Measurements from ENCODE around the gene TRAPPC14. TPM values are rescaled to one million over a fixed set of nuclear protein-coding genes. Genes with fewer than 3 reads are reported as not detected.

Gene TRAPPC14
- total and polyA plus RNA-seq, 9 of the 15 experiments (the other 6 are each of a cell fraction or from before 2014, with no cell fraction given): 0.42 to 45.9 (median 18.2) TPM

- TF ChIP-seq ZNF318 (IDR thresholded peaks at IDR 0.05; ENCODE audit: borderline replicate concordance in 1 of 2, low read depth in 1 of 2) (no peak), KDM1A (IDR thresholded peaks at IDR 0.05) (0 out of 4 replicates have a peak, but pooled peaks of 1 of the 2 experiments have one; percentile 7), ZNF282 (CRISPR knock-in tag; IDR thresholded peaks at IDR 0.05) (peak; percentile 36; the same call in 1 of the 2 replicates), KDM2B (CRISPR knock-in tag; IDR thresholded peaks at IDR 0.05) (peak; percentile 90), CHD2 (IDR thresholded peaks at IDR 0.05; ENCODE audit: low read depth, low read length) (0 out of 2 replicates have a peak, but pooled peaks have one; percentile 2), SP2 (IDR thresholded peaks at IDR 0.05; ENCODE audit: extremely low read depth, low read depth, low read length, poor library complexity, severe bottlenecking) (peak; percentile 58), MYC (IDR thresholded peaks at IDR 0.05; ENCODE audit: low read depth, low read length) (0 out of 2 replicates have a peak, but pooled peaks have one; percentile 54), MYC (CRISPR knock-in tag; IDR thresholded peaks at IDR 0.05; ENCODE audit: borderline replicate concordance, low read depth) (no peak), ZBTB7A (IDR thresholded peaks at IDR 0.05; ENCODE audit: borderline replicate concordance, control insufficient read depth, low read depth, low read length) (0 out of 2 replicates have a peak, but pooled peaks have one; percentile 8), FIP1L1 (IDR thresholded peaks at IDR 0.05; ENCODE audit: low read depth, low read length, poor library complexity, severe bottlenecking) (peak; percentile 37), SP1 (CRISPR knock-in tag; IDR thresholded peaks at IDR 0.05) (peak; percentile 81), ZHX1 (conservative IDR thresholded peaks at IDR 0.05; ENCODE audit: low read length) (no peak)
- TF ChIP-seq, protein P1, sequence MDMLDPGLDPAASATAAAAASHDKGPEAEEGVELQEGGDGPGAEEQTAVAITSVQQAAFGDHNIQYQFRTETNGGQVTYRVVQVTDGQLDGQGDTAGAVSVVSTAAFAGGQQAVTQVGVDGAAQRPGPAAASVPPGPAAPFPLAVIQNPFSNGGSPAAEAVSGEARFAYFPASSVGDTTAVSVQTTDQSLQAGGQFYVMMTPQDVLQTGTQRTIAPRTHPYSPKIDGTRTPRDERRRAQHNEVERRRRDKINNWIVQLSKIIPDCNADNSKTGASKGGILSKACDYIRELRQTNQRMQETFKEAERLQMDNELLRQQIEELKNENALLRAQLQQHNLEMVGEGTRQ (CRISPR knock-in tag; IDR thresholded peaks at IDR 0.05): peak; percentile 79
Measured at GRCh38 chr7:100177045-100178001, 18.8 kb upstream of the TRAPPC14 start, which contains the start of the genes GPC2 and STAG3 (continued).
